Small intestine (tissue), 4 donors: Measurements from ENCODE around the gene CLASRP. TPM values are rescaled to one million over a fixed set of nuclear protein-coding genes. Genes with fewer than 3 reads are reported as not detected.

Source experiments
- polyA plus RNA-seq, 4 donors: library from polyadenylated mRNA; stranded (reverse) in 3 of 4; unstranded in 1 of 4; fragments of 200-250 nt in 3 of 4; fragments of 120-200 nt in 1 of 4; gene quantifications; one replicate each; pipeline versions ENCODE4 v1.2.1 to v1.2.3, GENCODE V29; 2013
- donor health status: healthy with polysubstance abuse.
- donor health status: Bipolar disorder and iron deficiency.
- donor health status: healthy.

CLASRP gene
- polyA plus RNA-seq, 4 donors = 55.3 to 117 (median 80.4) TPM

Other genes with a start within 250 kb of the CLASRP start
- 100 to 1,000 TPM in 1 of 4 donors, 10 to 100 TPM in 1, 1 to 10 TPM in 2; 2.9 to 136 (median 18.5) TPM for gene BCAM, start 229.9 kb upstream of the CLASRP start, polyA plus RNA-seq
- gene NECTIN2, start 192.7 kb upstream of the CLASRP start, polyA plus RNA-seq = 100 to 1,000 TPM in 2 of 4 donors, 10 to 100 TPM in 2; 72.5 to 153 (median 100) TPM
- gene TOMM40, start 147.8 kb upstream of the CLASRP start, polyA plus RNA-seq = 10 to 100 TPM; 24.6 to 82.7 (median 29.0) TPM
- 100 to 1,000 TPM in 3 of 4 donors, 10 to 100 TPM in 1; 14.1 to 201 (median 122) TPM for gene APOE, start 133.2 kb upstream of the CLASRP start, polyA plus RNA-seq
- 10 to 100 TPM in 2 of 4 donors, 1 to 10 TPM in 2; 3.1 to 65.1 (median 13.4) TPM for gene APOC1, start 124.4 kb upstream of the CLASRP start, polyA plus RNA-seq
- not detected for gene APOC4, start 96.8 kb upstream of the CLASRP start, polyA plus RNA-seq
- 100 to 1,000 TPM in 1 of 4 donors, 10 to 100 TPM in 3; 23.4 to 214 (median 70.1) TPM for gene APOC2, start 93.0 kb upstream of the CLASRP start, polyA plus RNA-seq
- 100 to 1,000 TPM in 1 of 4 donors, 10 to 100 TPM in 3; 63.0 to 101 (median 80.9) TPM for gene CLPTM1, start 83.7 kb upstream of the CLASRP start, polyA plus RNA-seq
- 10 to 100 TPM; 10.5 to 41.3 (median 17.6) TPM for gene RELB, start 37.6 kb upstream of the CLASRP start, polyA plus RNA-seq
- 10 to 100 TPM in 1 of 4 donors, 1 to 10 TPM in 3; 4.7 to 10.3 (median 7.6) TPM for gene ZNF296, start 37.4 kb downstream of the CLASRP start, polyA plus RNA-seq
- gene GEMIN7, start 40.2 kb downstream of the CLASRP start, polyA plus RNA-seq = 10 to 100 TPM; 25.3 to 49.7 (median 35.4) TPM
- 10 to 100 TPM; 19.5 to 47.0 (median 31.6) TPM for gene PPP1R37, start 54.1 kb downstream of the CLASRP start, polyA plus RNA-seq
- under 1 TPM in 2 of 4 donors, not detected in 2; 0.09 to 0.13 TPM for gene NKPD1, start 121.9 kb downstream of the CLASRP start, polyA plus RNA-seq
- gene TRAPPC6A, start 139.2 kb downstream of the CLASRP start, polyA plus RNA-seq = 10 to 100 TPM; 38.4 to 67.6 (median 41.7) TPM
- gene BLOC1S3, start 139.7 kb downstream of the CLASRP start, polyA plus RNA-seq = 10 to 100 TPM in 1 of 4 donors, 1 to 10 TPM in 3; 3.6 to 12.8 (median 6.4) TPM
- 1 to 10 TPM in 3 of 4 donors, under 1 TPM in 1; 0.22 to 2.7 (median 2.1) TPM for gene EXOC3L2, start 206.4 kb downstream of the CLASRP start, polyA plus RNA-seq
- gene MARK4, start 212.2 kb downstream of the CLASRP start, polyA plus RNA-seq = 10 to 100 TPM in 1 of 4 donors, 1 to 10 TPM in 3; 5.1 to 14.2 (median 7.7) TPM